HUES48 (cell line): ENCODE measurements around the gene DNAJB8.

Source experiments
- H3K27ac ChIP-seq: one replicate; pipeline ENCODE4 v1.7.0; 2013; ENCODE audit warnings: low read depth, low read length, inconsistent platforms
- H3K27me3 ChIP-seq: 2 replicates; pipeline ENCODE4 v1.6.1; 2013; ENCODE audit warnings: mild to moderate bottlenecking, low read length; ENCODE audit not compliant: control insufficient read depth, insufficient read depth
- H3K36me3 ChIP-seq: 2 replicates; pipeline ENCODE4 v1.6.1; 2013; ENCODE audit warnings: low read length; ENCODE audit not compliant: control insufficient read depth, insufficient read depth
- H3K4me1 ChIP-seq: 2 replicates; pipeline ENCODE4 v1.6.1; 2013; ENCODE audit warnings: mild to moderate bottlenecking, low read length; ENCODE audit not compliant: control insufficient read depth, insufficient read depth
- H3K4me3 ChIP-seq: 2 replicates; pipeline ENCODE4 v1.5.1; 2013; ENCODE audit warnings: mild to moderate bottlenecking, low read depth, low read length
- H3K9ac ChIP-seq: 2 replicates; pipeline ENCODE4 v1.6.1; 2013; ENCODE audit warnings: mild to moderate bottlenecking, low read depth, low read length, moderate library complexity
- H3K9me3 ChIP-seq: 2 replicates; pipeline ENCODE4 v1.6.1; 2013; ENCODE audit warnings: low read length; ENCODE audit not compliant: control insufficient read depth, insufficient read depth

The DNAJB8 gene

DNA sequence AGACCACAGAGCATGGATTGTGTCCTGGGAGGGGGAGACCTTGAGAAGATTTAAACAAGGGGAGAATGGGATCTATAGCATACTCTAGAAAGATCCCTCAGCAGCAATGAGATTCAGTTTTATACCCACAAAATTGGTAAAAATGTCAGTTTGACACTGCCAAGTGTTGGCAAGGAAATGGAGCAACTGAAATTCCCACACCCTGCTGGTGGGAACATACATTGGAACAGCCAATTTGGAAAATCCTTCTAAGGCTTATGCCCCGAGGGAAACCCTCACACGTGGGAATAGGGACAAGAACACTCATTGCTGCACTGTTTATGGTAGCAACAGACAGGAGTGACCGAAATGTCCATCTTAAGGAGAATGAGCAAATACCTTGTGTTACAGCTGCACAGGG lies 5.0 kb upstream of the DNAJB8 start:
- Histone ChIP-seq H3K9ac (no peak overlapping the region), H3K4me1 (peaks cover 20% of the 10 kb centered on the region), H3K27me3 (peaks cover 89% of the 10 kb centered on the region), H3K36me3 (no peaks in the 10 kb centered on the region), H3K27ac (no peak overlapping the region), H3K9me3 (no peaks in the 10 kb centered on the region), H3K4me3 (no peak overlapping the region)

DNA sequence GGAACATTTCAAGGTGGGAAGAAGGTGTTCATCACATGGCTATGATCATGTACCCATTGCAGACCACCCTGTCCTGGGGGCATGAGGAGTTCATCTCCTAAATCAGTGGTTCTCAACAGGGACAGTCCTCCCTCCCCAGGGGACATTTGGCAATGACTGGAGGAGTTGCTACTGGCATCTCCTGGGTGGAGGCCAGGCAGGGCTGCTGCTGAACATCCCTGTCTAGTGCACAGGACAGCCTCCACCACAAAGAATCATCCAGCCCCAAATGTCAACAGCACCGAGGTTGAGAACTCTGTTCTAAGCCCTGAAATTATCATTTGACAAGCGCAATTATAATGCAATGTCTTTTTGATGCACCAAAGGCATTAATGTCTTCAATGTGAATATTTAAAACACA lies 4.4 kb upstream of the DNAJB8 start:
- H3K36me3 ChIP-seq, result no peaks in the 10 kb centered on the region
- peaks cover 20% of the 10 kb centered on the region for H3K4me1 ChIP-seq
- no peak overlapping the region for H3K27ac ChIP-seq
- peaks cover 89% of the 10 kb centered on the region for H3K27me3 ChIP-seq
- no peak overlapping the region for H3K9ac ChIP-seq
- H3K4me3 ChIP-seq, result no peak overlapping the region
- no peaks in the 10 kb centered on the region for H3K9me3 ChIP-seq

DNA sequence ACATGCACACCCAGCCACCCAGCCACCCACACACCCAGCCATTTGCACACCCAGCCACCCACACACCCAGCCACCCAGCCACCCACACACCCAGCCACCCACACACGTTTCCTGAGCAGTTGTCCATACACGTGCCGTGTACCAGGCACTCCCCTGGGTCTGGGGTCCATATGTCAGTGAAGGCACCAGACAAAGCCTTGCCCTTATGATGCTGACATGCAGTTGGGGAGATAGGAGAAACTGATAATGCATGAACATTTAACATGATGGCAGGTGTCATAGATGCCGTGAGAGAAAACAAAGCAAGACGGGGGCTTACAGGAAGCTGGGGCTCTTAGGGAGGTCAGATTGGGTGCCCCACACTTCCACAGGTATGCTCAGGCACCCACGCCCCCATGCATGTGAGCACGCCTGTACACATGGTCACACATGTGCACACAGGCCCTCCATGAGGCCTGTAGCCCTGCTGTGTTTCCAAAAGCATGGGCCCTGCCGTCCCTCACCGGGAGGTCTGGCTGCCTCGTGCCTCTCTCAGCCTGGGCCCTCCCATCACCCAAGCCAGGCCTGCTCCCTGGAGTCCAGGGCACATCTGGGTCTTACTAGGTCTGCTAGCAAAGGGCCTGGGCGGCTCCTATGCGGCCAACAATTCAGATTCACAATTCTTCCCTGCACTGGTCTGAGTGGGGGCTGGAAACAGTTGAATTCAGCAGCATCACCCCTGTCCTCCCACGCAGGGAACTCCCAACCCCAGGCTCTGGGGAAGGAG lies 3.6 kb upstream of the DNAJB8 start:
- no peak overlapping the region for H3K9ac ChIP-seq
- no peaks in the 10 kb centered on the region for H3K9me3 ChIP-seq
- no peak overlapping the region for H3K4me3 ChIP-seq
- peaks cover 89% of the 10 kb centered on the region for H3K27me3 ChIP-seq
- H3K36me3 ChIP-seq, result no peaks in the 10 kb centered on the region
- H3K27ac ChIP-seq, result no peak overlapping the region
- H3K4me1 ChIP-seq, result peaks cover 19% of the 10 kb centered on the region

DNA sequence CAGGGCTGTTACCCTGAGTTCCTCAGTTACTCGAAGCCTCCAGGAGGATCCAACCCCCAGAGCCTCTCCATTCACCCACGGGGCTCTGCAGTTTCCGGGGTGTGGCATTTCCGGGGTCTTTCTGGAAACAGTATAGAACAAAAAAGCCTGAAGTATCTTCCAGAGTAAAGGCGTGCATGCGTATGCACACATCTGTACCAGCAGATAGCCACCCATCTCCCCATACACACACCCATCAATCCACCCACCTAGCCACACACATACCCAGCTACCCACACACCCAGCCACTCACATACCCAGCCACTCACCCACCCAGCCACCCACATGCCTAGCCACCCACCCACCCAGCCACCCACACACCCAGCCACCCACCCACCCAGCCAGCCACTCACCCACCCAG lies 2.9 kb upstream of the DNAJB8 start:
- peaks cover 89% of the 10 kb centered on the region for H3K27me3 ChIP-seq
- peaks cover 12% of the 10 kb centered on the region for H3K4me1 ChIP-seq
- no peaks in the 10 kb centered on the region for H3K9me3 ChIP-seq
- H3K27ac ChIP-seq, result no peak overlapping the region
- H3K4me3 ChIP-seq, result no peak overlapping the region
- H3K36me3 ChIP-seq, result no peaks in the 10 kb centered on the region
- no peak overlapping the region for H3K9ac ChIP-seq

DNA sequence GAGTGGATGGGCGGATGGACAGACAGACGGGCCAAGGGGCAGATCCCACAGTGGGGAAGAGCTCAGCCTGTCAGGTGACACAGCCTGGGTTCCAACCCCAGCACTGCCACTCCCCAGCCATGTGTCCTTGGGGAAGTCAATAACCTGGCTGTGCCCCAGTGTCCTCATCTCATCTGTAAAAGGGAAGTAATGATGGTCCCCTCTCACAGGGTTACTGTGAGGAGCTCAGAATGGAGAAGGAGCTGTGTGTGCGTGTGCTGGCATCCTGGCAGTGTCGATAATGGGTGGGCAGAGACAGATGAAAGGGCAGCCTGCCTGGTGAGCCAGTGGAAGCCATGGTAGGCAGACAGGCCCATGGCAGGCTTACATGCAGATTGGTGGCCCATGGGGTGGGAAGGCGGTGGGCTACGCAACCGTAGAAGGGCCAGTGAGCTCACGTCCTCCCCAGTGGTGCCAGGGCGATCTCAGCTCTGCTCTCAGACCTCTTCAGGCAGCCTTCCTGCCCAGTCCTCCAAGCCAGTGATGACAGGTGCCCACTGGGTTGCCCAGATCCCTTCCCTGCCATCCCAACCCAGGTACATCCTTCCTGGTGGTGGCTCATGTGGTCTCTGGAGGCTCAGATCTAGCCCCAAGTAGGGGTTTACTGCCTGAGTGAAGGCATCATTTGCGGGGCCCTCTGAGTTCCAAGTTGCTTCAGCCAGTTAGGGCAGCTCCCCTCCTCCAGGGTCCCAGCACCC lies 2.3 kb upstream of the DNAJB8 start:
- no peaks in the 10 kb centered on the region for H3K9me3 ChIP-seq
- no peaks in the 10 kb centered on the region for H3K36me3 ChIP-seq
- H3K27me3 ChIP-seq, result peaks cover 89% of the 10 kb centered on the region
- H3K4me3 ChIP-seq, result no peak overlapping the region
- H3K9ac ChIP-seq, result no peak overlapping the region
- H3K27ac ChIP-seq, result no peak overlapping the region
- peaks cover 6% of the 10 kb centered on the region for H3K4me1 ChIP-seq

DNA sequence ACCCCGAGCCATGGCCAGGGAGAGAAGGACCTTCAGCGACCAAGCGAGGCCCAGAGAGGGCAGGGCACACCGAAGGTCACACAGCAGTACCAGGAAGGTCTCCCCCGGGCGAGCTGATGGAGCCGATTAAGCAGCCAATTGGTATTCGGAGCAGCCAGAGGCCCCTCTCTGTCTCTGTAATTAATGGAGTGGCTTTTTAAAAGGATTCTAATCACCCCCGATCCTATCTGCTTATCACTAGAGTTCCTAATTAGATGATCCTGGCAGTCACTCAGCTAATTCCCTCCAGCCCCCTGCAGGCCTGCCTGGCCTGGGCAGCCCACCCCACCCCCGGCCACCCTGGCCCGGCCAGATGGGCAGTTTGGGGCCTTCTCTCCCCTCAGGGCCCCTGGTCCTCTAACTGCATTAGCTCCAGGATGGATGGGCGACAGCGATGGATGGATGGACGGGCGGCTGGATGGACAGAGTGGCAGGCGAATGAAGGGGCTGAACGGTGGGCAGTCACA lies 1.6 kb upstream of the DNAJB8 start:
- Histone ChIP-seq H3K4me1 (0 out of 2 replicates have a peak, but pooled peaks cover 2% of the 10 kb centered on the region), H3K9ac (no peak overlapping the region), H3K4me3 (no peak overlapping the region), H3K27me3 (peaks cover 87% of the 10 kb centered on the region), H3K9me3 (no peaks in the 10 kb centered on the region), H3K36me3 (no peaks in the 10 kb centered on the region), H3K27ac (no peak overlapping the region)

DNA sequence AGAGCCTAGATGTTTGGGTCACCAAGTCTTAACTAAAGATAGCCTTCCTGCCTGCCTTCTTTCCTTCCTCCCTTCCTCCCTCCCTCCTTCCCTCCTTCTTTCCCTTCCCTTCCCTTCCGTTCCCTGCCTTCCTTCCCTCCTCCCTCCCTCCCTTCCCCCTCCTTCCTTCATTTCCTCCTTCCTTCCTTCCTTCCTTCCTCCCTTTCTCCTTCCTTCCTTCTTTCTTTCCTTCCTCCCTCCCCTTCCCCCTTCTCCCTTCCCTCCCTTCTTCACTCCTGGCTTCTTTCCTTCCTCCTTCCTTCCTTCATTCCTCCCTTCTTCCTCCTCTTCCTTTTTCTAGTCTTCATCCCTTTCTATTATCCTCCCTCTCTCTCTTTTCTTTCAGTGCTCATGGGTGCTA lies 2.0 kb downstream of the DNAJB8 start:
- Histone ChIP-seq H3K27me3 (peaks cover 60% of the 10 kb centered on the region), H3K4me1 (no peaks in the 10 kb centered on the region), H3K9me3 (no peaks in the 10 kb centered on the region)

DNA sequence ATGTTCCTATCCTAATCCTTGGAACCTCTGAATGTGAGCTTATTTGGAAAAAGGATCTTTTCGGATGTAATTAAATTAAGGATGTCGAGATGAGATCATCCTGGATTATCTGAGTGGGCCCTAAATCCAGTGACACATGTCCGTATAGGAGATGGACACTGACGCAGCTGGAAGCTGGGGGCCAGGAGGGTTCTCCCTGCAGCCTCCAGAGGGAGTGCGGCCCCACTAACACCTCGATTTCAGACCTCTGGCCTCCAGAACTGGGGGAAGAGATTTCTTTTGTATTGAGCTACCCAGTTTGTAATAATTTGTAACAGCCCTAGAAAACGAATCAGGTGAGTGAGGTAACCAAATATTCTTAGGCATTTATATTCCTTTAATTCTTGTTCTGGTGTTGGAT lies 2.5 kb downstream of the DNAJB8 start:
- Histone ChIP-seq H3K27ac (no peak overlapping the region), H3K36me3 (no peaks in the 10 kb centered on the region), H3K4me3 (no peak overlapping the region), H3K9ac (no peak overlapping the region), H3K9me3 (no peaks in the 10 kb centered on the region), H3K27me3 (peaks cover 56% of the 10 kb centered on the region), H3K4me1 (no peaks in the 10 kb centered on the region)

More for the DNA sequence above, 2.0 kb downstream of the DNAJB8 start:
- no peak overlapping the region for H3K9ac ChIP-seq
- H3K4me3 ChIP-seq, result no peak overlapping the region
- no peak overlapping the region for H3K27ac ChIP-seq
- H3K36me3 ChIP-seq, result no peaks in the 10 kb centered on the region

DNA sequence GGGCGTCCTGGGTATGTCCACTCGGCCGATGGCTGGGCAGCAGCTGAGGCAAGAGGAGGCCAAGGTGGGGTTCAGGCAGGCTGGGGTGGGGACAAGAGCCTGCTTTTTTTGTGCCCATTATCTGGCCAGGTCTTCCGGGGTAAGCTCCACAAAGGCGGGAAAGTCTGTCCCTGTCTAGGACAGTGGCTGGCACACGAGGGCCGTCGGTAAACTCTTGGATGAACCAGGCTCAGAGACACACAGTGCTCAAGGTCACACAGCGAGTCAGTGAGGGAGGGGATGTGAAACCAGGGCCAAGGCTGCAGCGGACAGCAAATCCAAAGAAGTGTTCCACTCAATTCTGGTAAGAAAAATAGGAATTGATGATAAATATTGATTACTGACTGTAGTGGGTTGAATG lies 2.9 kb downstream of the DNAJB8 start:
- Histone ChIP-seq H3K9ac (no peak overlapping the region), H3K36me3 (no peaks in the 10 kb centered on the region), H3K27me3 (peaks cover 52% of the 10 kb centered on the region), H3K4me3 (no peak overlapping the region), H3K27ac (no peak overlapping the region), H3K4me1 (no peaks in the 10 kb centered on the region), H3K9me3 (no peaks in the 10 kb centered on the region)

DNA sequence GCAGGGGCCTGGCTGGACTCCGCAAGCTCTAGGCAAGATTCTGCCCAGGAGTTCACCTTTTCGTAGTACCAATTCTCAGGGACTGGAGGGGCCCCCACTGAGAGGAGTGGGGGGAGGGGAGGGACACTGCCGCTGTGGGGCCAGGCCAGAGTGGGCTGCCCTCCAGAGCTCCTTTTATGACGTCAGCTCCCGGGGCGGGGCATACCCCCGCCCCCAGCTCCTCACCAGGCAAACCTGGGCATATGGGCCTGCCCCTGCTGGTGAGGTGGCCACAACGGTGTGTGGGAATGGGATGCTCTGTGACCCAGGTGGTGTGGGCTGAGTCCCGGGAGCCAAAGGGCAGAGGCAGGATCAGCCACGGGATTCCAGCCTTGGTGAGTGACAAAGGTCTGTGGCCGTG lies 3.3 kb downstream of the DNAJB8 start:
- H3K4me1 ChIP-seq, result no peaks in the 10 kb centered on the region
- H3K4me3 ChIP-seq, result no peak overlapping the region
- no peak overlapping the region for H3K27ac ChIP-seq
- H3K27me3 ChIP-seq, result peaks cover 49% of the 10 kb centered on the region
- H3K36me3 ChIP-seq, result no peaks in the 10 kb centered on the region
- no peak overlapping the region for H3K9ac ChIP-seq
- H3K9me3 ChIP-seq, result no peaks in the 10 kb centered on the region

DNA sequence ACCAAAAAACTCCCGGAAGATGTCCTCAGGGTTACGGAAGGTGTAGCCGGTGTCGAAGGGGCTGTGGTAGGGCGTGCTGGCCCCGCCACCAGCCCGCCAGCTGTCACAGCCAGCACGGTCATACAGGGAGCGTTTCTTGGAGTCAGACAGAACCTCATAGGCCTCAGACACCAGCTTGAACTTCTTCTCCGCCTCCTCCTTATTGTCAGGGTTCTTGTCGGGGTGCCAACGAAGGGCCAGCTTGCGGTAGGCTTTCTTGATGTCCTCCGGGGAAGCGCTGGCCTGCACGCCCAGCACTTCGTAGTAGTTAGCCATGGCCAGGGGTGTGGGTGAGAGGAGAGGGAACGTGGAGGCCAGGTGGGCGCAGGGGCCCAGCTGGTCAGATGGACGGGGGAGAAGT lies 3.8 kb downstream of the DNAJB8 start:
- Histone ChIP-seq H3K27ac (no peak overlapping the region), H3K27me3 (peaks cover 49% of the 10 kb centered on the region), H3K4me1 (no peaks in the 10 kb centered on the region), H3K36me3 (no peaks in the 10 kb centered on the region), H3K4me3 (no peak overlapping the region), H3K9me3 (no peaks in the 10 kb centered on the region), H3K9ac (no peak overlapping the region)
